OCI-LY1 (cell line): ENCODE results near the gene RPL35.

Source experiments
- H2AFZ ChIP-seq: fragments of 200-600 bp; sonication (generic), shearing (Covaris generic); 2 replicates; pipeline ENCODE4 v1.6.0; 2014; ENCODE audit warnings: antibody characterized with exemption, mild to moderate bottlenecking, low read length
- H3F3A ChIP-seq: fragments of 200-600 bp; sonication (generic), shearing (Covaris generic); 2 replicates; pipeline ENCODE4 v1.6.0; 2014; ENCODE audit warnings: mild to moderate bottlenecking, antibody characterized with exemption, low read length, moderate library complexity; ENCODE audit not compliant: insufficient read depth
- H3K27ac ChIP-seq: fragments of 200-600 bp; sonication (generic); 2 replicates; pipeline ENCODE4 v1.5.1; 2014; ENCODE audit warnings: low read length, mixed run types, mild to moderate bottlenecking, low read depth; ENCODE audit not compliant: poor library complexity, severe bottlenecking
- H3K27me3 ChIP-seq: fragments of 200-600 bp; sonication (generic); 2 replicates; pipeline ENCODE4 v1.6.0; 2014; ENCODE audit warnings: antibody characterized with exemption, mild to moderate bottlenecking, low read length, moderate library complexity; ENCODE audit not compliant: insufficient read depth
- H3K36me3 ChIP-seq: fragments of 200-600 bp; sonication (generic); 2 replicates; pipeline ENCODE4 v1.6.1; 2014; ENCODE audit warnings: mild to moderate bottlenecking, antibody characterized with exemption, low read length, moderate library complexity, mixed read lengths; ENCODE audit not compliant: insufficient read depth
- H3K4me1 ChIP-seq: fragments of 200-600 bp; sonication (generic); 2 replicates; pipeline ENCODE4 v1.5.1; 2014; ENCODE audit warnings: mild to moderate bottlenecking, low read length, moderate library complexity; ENCODE audit not compliant: insufficient read depth, severe bottlenecking
- H3K4me2 ChIP-seq: fragments of 200-600 bp; sonication (generic), shearing (Covaris generic); 2 replicates; pipeline ENCODE4 v1.6.1; 2014; ENCODE audit warnings: low read length
- H3K4me3 ChIP-seq: fragments of 200-600 bp; sonication (generic); 2 replicates; pipeline ENCODE4 v1.5.1; 2014; ENCODE audit warnings: low read length, low read depth, mild to moderate bottlenecking, mixed read lengths; ENCODE audit not compliant: poor library complexity, severe bottlenecking
- H3K79me2 ChIP-seq: fragments of 200-600 bp; shearing (Covaris generic); 2 replicates; pipeline ENCODE4 v1.6.1; 2016; ENCODE audit warnings: mixed run types, low read length, mixed read lengths; ENCODE audit not compliant: insufficient read depth
- H3K9ac ChIP-seq: fragments of 200-600 bp; sonication (generic), shearing (Covaris generic); 2 replicates; pipeline ENCODE4 v1.6.1; 2014; ENCODE audit warnings: mild to moderate bottlenecking, low read length, mixed read lengths
- H3K9me2 ChIP-seq: fragments of 200-600 bp; sonication (generic), shearing (Covaris generic); 2 replicates; pipeline ENCODE4 v1.6.1; 2014; ENCODE audit warnings: low read depth, mild to moderate bottlenecking, low read length, mixed read lengths
- H3K9me3 ChIP-seq: fragments of 200-600 bp; shearing (Covaris generic); 2 replicates; pipeline ENCODE4 v1.6.1; 2014; ENCODE audit warnings: low read length, mixed read lengths
- H4K20me1 ChIP-seq: fragments of 200-600 bp; sonication (generic), shearing (Covaris generic); 2 replicates; pipeline ENCODE4 v1.6.0; 2016; ENCODE audit warnings: mild to moderate bottlenecking, low read length; ENCODE audit not compliant: insufficient read depth
- CTCF ChIP-seq: fragments of 200-600 bp; sonication (generic), shearing (Covaris generic); IDR thresholded peaks from 2 replicates; pipeline ENCODE4 v1.5.1; 2017; ENCODE audit warnings: mild to moderate bottlenecking, antibody characterized with exemption, low read length, moderate library complexity, mixed read lengths
- EZH2 ChIP-seq: fragments of 200-600 bp; sonication (generic), shearing (Covaris generic); IDR thresholded peaks from 2 replicates; pipeline ENCODE4 v1.8.0; 2017; ENCODE audit warnings: borderline replicate concordance, mixed run types, mild to moderate bottlenecking, antibody characterized with exemption, low read length, moderate library complexity, mixed read lengths

Gene RPL35

GRCh38 chr9:124812441-124812876 is 49.3 kb downstream of the RPL35 start:
- Histone ChIP-seq H3K4me2 (no peak overlapping the region), H3K27me3 (no peaks in the 10 kb centered on the region), H3K9me2 (no peaks in the 10 kb centered on the region), H3K9me3 (no peaks in the 10 kb centered on the region), H3K4me3 (no peak overlapping the region), H4K20me1 (no peaks in the 10 kb centered on the region), H3K36me3 (0 out of 2 replicates have a peak, but pooled peaks cover 3% of the 10 kb centered on the region), H2AFZ (no peak overlapping the region), H3K79me2 (no peaks in the 10 kb centered on the region), H3K4me1 (no peaks in the 10 kb centered on the region), H3K27ac (no peak overlapping the region), H3F3A (no peaks in the 10 kb centered on the region), H3K9ac (no peak overlapping the region)
- TF ChIP-seq EZH2 (no peak), CTCF (no peak)

- Histone ChIP-seq H3F3A (no peaks in the 10 kb centered on the region), H3K4me1 (no peaks in the 10 kb centered on the region), H3K27me3 (no peaks in the 10 kb centered on the region), H3K9me2 (no peaks in the 10 kb centered on the region), H2AFZ (no peak overlapping the region), H3K27ac (no peak overlapping the region), H3K4me3 (no peak overlapping the region), H3K4me2 (no peak overlapping the region), H3K79me2 (no peaks in the 10 kb centered on the region), H3K9ac (no peak overlapping the region), H3K36me3 (0 out of 2 replicates have a peak, but pooled peaks cover 3% of the 10 kb centered on the region), H4K20me1 (no peaks in the 10 kb centered on the region), H3K9me3 (no peaks in the 10 kb centered on the region)
- TF ChIP-seq CTCF (no peak), EZH2 (no peak)
These were observed 50.9 kb downstream of the RPL35 start for GRCh38 chr9:124810663-124811355.

- Histone ChIP-seq H3K9me3 (no peaks in the 10 kb centered on the region), H3K79me2 (no peaks in the 10 kb centered on the region), H3F3A (no peaks in the 10 kb centered on the region), H3K9ac (no peak overlapping the region), H3K9me2 (no peaks in the 10 kb centered on the region), H3K27ac (no peak overlapping the region), H3K4me1 (no peaks in the 10 kb centered on the region), H3K36me3 (0 out of 2 replicates have a peak, but pooled peaks cover 3% of the 10 kb centered on the region), H3K27me3 (no peaks in the 10 kb centered on the region), H4K20me1 (no peaks in the 10 kb centered on the region), H3K4me2 (no peak overlapping the region), H2AFZ (no peak overlapping the region), H3K4me3 (no peak overlapping the region)
- TF ChIP-seq EZH2 (no peak), CTCF (no peak)
These were observed 51.8 kb downstream of the RPL35 start for GRCh38 chr9:124809741-124810500.
